ENCODE results near the gene ATXN1.
A peak's percentile ranks its signal among the peaks of the same experiment; 100 is the strongest.

The ATXN1 gene

GRCh38 chr6:16670617-16671051 lies 90.6 kb downstream of the ATXN1 start:
- DNase-seq = no peak

- no peak for DNase-seq
These were observed 91.1 kb downstream of the ATXN1 start for GRCh38 chr6:16670183-16670582.

GRCh38 chr6:16669227-16669626 lies 92.0 kb downstream of the ATXN1 start:
- peak; percentile 75 for DNase-seq

- DNase-seq = no peak
These were observed 93.8 kb downstream of the ATXN1 start for GRCh38 chr6:16667509-16667908.

- DNase-seq = no peak
These were observed 95.3 kb downstream of the ATXN1 start for GRCh38 chr6:16665992-16666391.

- no peak for DNase-seq
These were observed 96.1 kb downstream of the ATXN1 start for GRCh38 chr6:16665182-16665581.

GRCh38 chr6:16663901-16664300 lies 97.4 kb downstream of the ATXN1 start:
- no peak for DNase-seq

- DNase-seq = no peak
These were observed 101.1 kb downstream of the ATXN1 start for GRCh38 chr6:16660157-16660497.

GRCh38 chr6:16659466-16660156 lies 101.6 kb downstream of the ATXN1 start:
- DNase-seq = no peak

- DNase-seq = no peak
These were observed 102.8 kb downstream of the ATXN1 start for GRCh38 chr6:16658348-16659034.

GRCh38 chr6:16657768-16658167 lies 103.5 kb downstream of the ATXN1 start:
- DNase-seq = peak; percentile 50

- DNase-seq = no peak
These were observed 104.8 kb downstream of the ATXN1 start for GRCh38 chr6:16656451-16656850.

GRCh38 chr6:16654701-16655100 lies 106.6 kb downstream of the ATXN1 start:
- DNase-seq = peak; percentile 62

- no peak for DNase-seq
These were observed 108.0 kb downstream of the ATXN1 start for GRCh38 chr6:16653226-16653625.

GRCh38 chr6:16651871-16652270 lies 109.4 kb downstream of the ATXN1 start:
- peak; percentile 75 for DNase-seq

GRCh38 chr6:16649890-16650289 lies 111.4 kb downstream of the ATXN1 start:
- DNase-seq = no peak

- DNase-seq = no peak
These were observed 112.0 kb downstream of the ATXN1 start for GRCh38 chr6:16649241-16649640.

GRCh38 chr6:16648003-16648402 lies 113.3 kb downstream of the ATXN1 start:
- no peak for DNase-seq

- no peak for DNase-seq
These were observed 113.8 kb downstream of the ATXN1 start for GRCh38 chr6:16647422-16647821.

GRCh38 chr6:16644540-16645250 lies 116.6 kb downstream of the ATXN1 start:
- DNase-seq = no peak

- no peak for DNase-seq
These were observed 121.4 kb downstream of the ATXN1 start for GRCh38 chr6:16639684-16640480.

- no peak for DNase-seq
These were observed 123.6 kb downstream of the ATXN1 start for GRCh38 chr6:16637635-16638034.

Measured in CD4-positive, alpha-beta T cell treated with Interleukin-21 for 1 hour (primary cell).